ENCODE results near the gene REST. TPM values are rescaled to one million over a fixed set of nuclear protein-coding genes. Genes with fewer than 3 reads are reported as not detected.
A peak's percentile ranks its signal among the peaks of the same experiment; 100 is the strongest.

The REST gene
- total RNA-seq, 1 experiment from 2014 or later, result 28.3 TPM

DNA sequence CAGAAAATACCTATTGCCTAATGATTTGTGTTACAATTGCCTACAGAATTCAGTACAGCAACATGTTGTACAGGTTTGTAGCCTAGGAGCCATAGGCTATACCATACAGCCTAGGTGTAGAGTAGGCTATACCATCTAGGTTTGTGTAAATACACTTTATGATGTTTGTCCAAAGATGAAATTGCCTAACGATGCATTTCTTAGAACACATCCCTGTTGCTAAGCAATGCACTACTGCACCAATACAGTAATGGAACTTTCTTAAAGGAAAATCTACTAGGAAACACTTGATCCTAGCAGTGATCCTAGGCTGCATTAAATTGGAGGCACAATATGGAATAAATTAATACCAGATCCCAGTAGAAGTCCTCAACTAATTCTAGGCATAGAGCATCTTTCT is 51.4 kb downstream of the REST start:
- no peak overlapping the region for H2AFZ ChIP-seq
- DNase-seq, result no peak
- H3K4me2 ChIP-seq, result no peak overlapping the region
- POLR2A ChIA-PET (ENCODE audit: unreplicated experiment), result no interaction called here
- no peaks in the 10 kb centered on the region for H3K4me1 ChIP-seq (replicated peaks; ENCODE audit: insufficient read depth)
- H3K9me3 ChIP-seq (ENCODE audit: insufficient read depth, low read depth), result no peaks in the 10 kb centered on the region
- no peak overlapping the region for H3K27ac ChIP-seq
- no TSS peak for BruUV-seq (replicated peaks)
- no peak for TF ChIP-seq EZH2 (IDR thresholded peaks at IDR 0.05; ENCODE audit: low read depth)
- TF ChIP-seq CTCF (conservative IDR thresholded peaks at IDR 0.05), result no peak
- no peaks in the 10 kb centered on the region for H4K20me1 ChIP-seq (ENCODE audit: insufficient read depth)
- no peak overlapping the region for H3K4me3 ChIP-seq
- no peaks in the 10 kb centered on the region for H3K9me2 ChIP-seq (ENCODE audit: insufficient read depth)
- no peaks in the 10 kb centered on the region for H3K27me3 ChIP-seq (ENCODE audit: insufficient read depth, low read depth)
- H3K36me3 ChIP-seq (ENCODE audit: low read depth), result no peaks in the 10 kb centered on the region
- CTCF ChIA-PET, result no interaction called here
- H3K79me2 ChIP-seq (ENCODE audit: low read depth), result no peaks in the 10 kb centered on the region
- no peaks in the 10 kb centered on the region for H3F3A ChIP-seq (ENCODE audit: insufficient read depth, low read depth)
- intact Hi-C loops (cut with micrococcal nuclease; ENCODE audit: unreplicated experiment), result no loop called here

DNA sequence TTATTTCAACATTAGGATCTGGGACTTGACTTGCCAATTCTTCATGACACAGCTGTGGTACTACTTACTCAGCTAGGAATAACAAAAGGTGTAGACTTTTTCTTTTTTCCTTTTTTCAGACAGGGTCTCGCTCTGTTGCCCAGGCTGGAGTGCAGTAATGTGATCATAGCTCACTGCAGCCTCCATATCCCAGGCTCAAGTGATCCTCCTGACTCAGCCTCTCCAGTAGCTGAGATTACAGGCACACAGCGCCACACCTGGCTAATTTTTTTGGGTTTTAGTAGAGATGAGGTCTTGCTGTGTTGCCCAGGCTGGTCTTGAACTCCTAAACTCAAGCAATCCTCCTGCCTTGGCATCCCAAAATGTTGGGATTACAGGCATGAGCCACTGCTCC is 53.4 kb downstream of the REST start:
- H4K20me1 ChIP-seq (ENCODE audit: insufficient read depth), result no peaks in the 10 kb centered on the region
- no peaks in the 10 kb centered on the region for H3F3A ChIP-seq (ENCODE audit: insufficient read depth, low read depth)
- no peaks in the 10 kb centered on the region for H3K9me2 ChIP-seq (ENCODE audit: insufficient read depth)
- H3K79me2 ChIP-seq (ENCODE audit: low read depth), result no peaks in the 10 kb centered on the region
- no peak for DNase-seq
- POLR2A ChIA-PET (ENCODE audit: unreplicated experiment), result no interaction called here
- H3K4me1 ChIP-seq (replicated peaks; ENCODE audit: insufficient read depth), result no peaks in the 10 kb centered on the region
- H3K27ac ChIP-seq, result peak overlapping the region; percentile 26
- intact Hi-C loops (cut with micrococcal nuclease; ENCODE audit: unreplicated experiment), result no loop called here
- H3K27me3 ChIP-seq (ENCODE audit: insufficient read depth, low read depth), result no peaks in the 10 kb centered on the region
- TF ChIP-seq EZH2 (IDR thresholded peaks at IDR 0.05; ENCODE audit: low read depth), result no peak
- TF ChIP-seq CTCF (conservative IDR thresholded peaks at IDR 0.05), result no peak
- CTCF ChIA-PET, result interaction anchor here (0.6 kb wide), 1 partner anchor 172 kb away, joined by 4 read pairs; no protein-coding TSS in a partner anchor
- H3K4me2 ChIP-seq, result no peak overlapping the region
- H2AFZ ChIP-seq, result no peak overlapping the region
- BruUV-seq (replicated peaks), result no TSS peak
- H3K4me3 ChIP-seq, result no peak overlapping the region
- no peaks in the 10 kb centered on the region for H3K36me3 ChIP-seq (ENCODE audit: low read depth)
- no peaks in the 10 kb centered on the region for H3K9me3 ChIP-seq (ENCODE audit: insufficient read depth, low read depth)

DNA sequence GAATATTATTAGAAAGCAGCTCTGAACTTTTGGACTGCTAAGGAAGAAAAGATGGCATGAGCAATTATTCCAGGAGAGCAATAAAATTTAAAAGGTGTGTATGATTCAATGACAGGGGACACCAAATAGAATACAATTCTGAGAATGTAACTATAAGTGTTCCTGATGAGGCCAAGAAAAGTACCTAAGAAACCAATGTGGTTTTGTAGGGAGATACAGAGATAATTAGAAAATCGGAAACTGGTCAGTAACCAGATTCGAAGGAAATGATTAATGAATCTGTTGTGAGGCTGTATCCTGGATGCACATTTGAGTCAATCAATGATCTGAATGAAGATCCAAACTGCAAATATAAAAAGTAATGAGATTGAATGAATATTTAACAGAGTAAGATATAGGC is 63.7 kb downstream of the REST start:
- DNase-seq, result no peak
- no peak overlapping the region for H3K27ac ChIP-seq
- no peaks in the 10 kb centered on the region for H3F3A ChIP-seq (ENCODE audit: insufficient read depth, low read depth)
- H3K27me3 ChIP-seq (ENCODE audit: insufficient read depth, low read depth), result no peaks in the 10 kb centered on the region
- H3K9me3 ChIP-seq (ENCODE audit: insufficient read depth, low read depth), result no peaks in the 10 kb centered on the region
- POLR2A ChIA-PET (ENCODE audit: unreplicated experiment), result no interaction called here
- no peak for TF ChIP-seq CTCF (conservative IDR thresholded peaks at IDR 0.05)
- no peak for TF ChIP-seq EZH2 (IDR thresholded peaks at IDR 0.05; ENCODE audit: low read depth)
- no TSS peak for BruUV-seq (replicated peaks)
- H4K20me1 ChIP-seq (ENCODE audit: insufficient read depth), result peaks cover 14% of the 10 kb centered on the region
- H3K4me3 ChIP-seq, result no peak overlapping the region
- H3K36me3 ChIP-seq (ENCODE audit: low read depth), result peaks cover 21% of the 10 kb centered on the region
- H3K9me2 ChIP-seq (ENCODE audit: insufficient read depth), result no peaks in the 10 kb centered on the region
- H3K4me2 ChIP-seq, result no peak overlapping the region
- H3K4me1 ChIP-seq (replicated peaks; ENCODE audit: insufficient read depth), result peaks cover 8% of the 10 kb centered on the region
- CTCF ChIA-PET, result no interaction called here
- intact Hi-C loops (cut with micrococcal nuclease; ENCODE audit: unreplicated experiment), result no loop called here
- H3K79me2 ChIP-seq (ENCODE audit: low read depth), result peaks cover 36% of the 10 kb centered on the region
- no peak overlapping the region for H2AFZ ChIP-seq
